Measurements from ENCODE around the gene RUNX2.

RUNX2 gene

DNA sequence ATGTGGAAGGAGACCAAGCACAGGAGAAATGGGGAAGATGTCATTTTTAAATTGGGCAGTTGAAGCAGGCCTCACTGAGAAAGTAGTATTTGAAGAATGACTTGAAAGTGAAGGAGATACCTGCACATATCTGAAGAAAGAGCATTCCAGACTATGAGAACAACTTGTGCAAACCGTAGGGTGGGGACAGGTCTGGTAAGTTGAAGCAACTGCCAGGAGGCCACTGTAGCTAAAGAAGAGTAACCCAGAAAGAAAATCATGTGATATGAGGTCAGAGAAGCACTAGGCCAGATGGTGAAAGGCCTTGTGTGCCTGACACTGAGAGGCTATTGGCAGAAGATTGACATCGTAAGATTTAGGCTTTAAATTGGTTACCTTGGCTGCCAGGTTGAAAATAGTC is 54.3 kb downstream of the RUNX2 start:
- no peaks in the 10 kb centered on the region for H3K27me3 ChIP-seq (replicated peaks)
- H3K4me3 ChIP-seq (ENCODE audit: low read depth, low read length): no peak overlapping the region
- no peak overlapping the region for H3K27ac ChIP-seq
- no peaks in the 10 kb centered on the region for H3K36me3 ChIP-seq (replicated peaks)
- in situ Hi-C loops (cut with HindIII; ENCODE audit: low pct_ligation_motif_present, low sequenced_read_pairs): no loop called here
- TF ChIP-seq, protein P1, sequence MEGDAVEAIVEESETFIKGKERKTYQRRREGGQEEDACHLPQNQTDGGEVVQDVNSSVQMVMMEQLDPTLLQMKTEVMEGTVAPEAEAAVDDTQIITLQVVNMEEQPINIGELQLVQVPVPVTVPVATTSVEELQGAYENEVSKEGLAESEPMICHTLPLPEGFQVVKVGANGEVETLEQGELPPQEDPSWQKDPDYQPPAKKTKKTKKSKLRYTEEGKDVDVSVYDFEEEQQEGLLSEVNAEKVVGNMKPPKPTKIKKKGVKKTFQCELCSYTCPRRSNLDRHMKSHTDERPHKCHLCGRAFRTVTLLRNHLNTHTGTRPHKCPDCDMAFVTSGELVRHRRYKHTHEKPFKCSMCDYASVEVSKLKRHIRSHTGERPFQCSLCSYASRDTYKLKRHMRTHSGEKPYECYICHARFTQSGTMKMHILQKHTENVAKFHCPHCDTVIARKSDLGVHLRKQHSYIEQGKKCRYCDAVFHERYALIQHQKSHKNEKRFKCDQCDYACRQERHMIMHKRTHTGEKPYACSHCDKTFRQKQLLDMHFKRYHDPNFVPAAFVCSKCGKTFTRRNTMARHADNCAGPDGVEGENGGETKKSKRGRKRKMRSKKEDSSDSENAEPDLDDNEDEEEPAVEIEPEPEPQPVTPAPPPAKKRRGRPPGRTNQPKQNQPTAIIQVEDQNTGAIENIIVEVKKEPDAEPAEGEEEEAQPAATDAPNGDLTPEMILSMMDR (IDR thresholded peaks at IDR 0.05; ENCODE audit: low read depth, low read length, missing control alignments): no peak
- no peak for DNase-seq

DNA sequence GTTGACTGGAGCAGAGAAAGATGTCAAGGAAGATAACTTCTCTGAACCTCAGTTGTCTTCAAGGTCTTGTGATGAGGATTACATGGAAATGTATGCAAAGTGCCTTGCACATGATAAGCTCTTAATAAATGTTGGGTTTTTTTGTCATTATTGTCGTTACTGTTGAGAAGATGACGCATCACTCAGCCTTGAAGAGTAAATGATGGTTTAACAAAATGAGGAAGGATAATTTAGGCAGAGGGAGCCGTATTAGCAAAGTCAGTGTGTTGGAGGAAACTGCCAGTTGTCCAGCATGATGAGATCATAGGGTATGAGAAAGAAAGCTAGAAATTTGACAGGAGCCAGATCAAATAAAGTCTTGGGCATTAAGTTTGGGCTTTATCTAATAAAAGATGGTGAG is 58.4 kb downstream of the RUNX2 start:
- no peaks in the 10 kb centered on the region for H3K36me3 ChIP-seq (replicated peaks)
- no peak overlapping the region for H3K4me3 ChIP-seq (ENCODE audit: low read depth, low read length)
- no peak for DNase-seq
- no peak overlapping the region for H3K27ac ChIP-seq
- H3K27me3 ChIP-seq (replicated peaks): no peaks in the 10 kb centered on the region
- in situ Hi-C loops (cut with HindIII; ENCODE audit: low pct_ligation_motif_present, low sequenced_read_pairs): no loop called here
- TF ChIP-seq, protein P1 (IDR thresholded peaks at IDR 0.05; ENCODE audit: low read depth, low read length, missing control alignments): no peak

DNA sequence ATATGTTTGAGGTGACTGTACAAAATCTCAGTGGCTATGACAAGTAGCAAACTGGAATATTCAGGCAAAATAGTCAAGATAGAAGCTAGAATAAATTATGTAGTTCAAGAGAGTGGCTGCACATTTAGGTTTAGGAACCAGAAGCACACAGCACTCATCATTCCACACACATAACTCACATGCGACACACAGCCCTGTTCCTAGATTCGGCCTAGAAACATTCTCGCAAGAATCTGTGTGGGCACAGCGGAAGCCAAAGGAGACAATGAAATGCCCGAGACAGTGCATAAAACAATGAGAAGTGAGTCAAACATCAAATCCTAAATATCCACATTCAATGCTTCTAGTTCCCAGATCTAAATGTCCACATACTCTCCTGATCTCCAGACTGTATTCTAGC is 59.1 kb downstream of the RUNX2 start:
- peak; percentile 41 for DNase-seq
- no peaks in the 10 kb centered on the region for H3K27me3 ChIP-seq (replicated peaks)
- in situ Hi-C loops (cut with HindIII; ENCODE audit: low pct_ligation_motif_present, low sequenced_read_pairs): no loop called here
- no peak overlapping the region for H3K4me3 ChIP-seq (ENCODE audit: low read depth, low read length)
- no peaks in the 10 kb centered on the region for H3K36me3 ChIP-seq (replicated peaks)
- TF ChIP-seq, protein P1 (IDR thresholded peaks at IDR 0.05; ENCODE audit: low read depth, low read length, missing control alignments): no peak
- no peak overlapping the region for H3K27ac ChIP-seq

DNA sequence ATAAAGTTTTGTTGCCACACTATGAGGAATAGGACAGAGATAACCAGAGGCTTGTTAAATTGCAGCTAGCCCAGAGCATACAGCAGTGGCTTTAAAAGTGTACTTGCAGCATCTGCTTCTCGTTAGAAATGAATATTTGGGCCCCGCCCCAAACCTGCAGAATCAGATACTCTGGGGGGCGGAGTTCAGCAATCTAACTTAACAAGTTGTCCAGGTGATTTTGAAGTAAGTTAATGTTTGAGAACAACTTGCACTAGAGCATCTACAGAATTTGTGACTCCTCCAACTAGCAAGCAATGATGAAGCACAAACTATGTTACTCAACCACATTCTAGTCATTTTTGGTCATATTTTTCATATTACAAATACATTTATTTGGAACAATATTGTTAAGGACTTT is 60.2 kb downstream of the RUNX2 start:
- in situ Hi-C loops (cut with HindIII; ENCODE audit: low pct_ligation_motif_present, low sequenced_read_pairs): no loop called here
- Histone ChIP-seq H3K36me3 (replicated peaks) (no peaks in the 10 kb centered on the region), H3K27ac (no peak overlapping the region), H3K4me3 (ENCODE audit: low read depth, low read length) (no peak overlapping the region), H3K27me3 (replicated peaks) (no peaks in the 10 kb centered on the region)
- no peak for DNase-seq
- TF ChIP-seq, protein P1 (IDR thresholded peaks at IDR 0.05; ENCODE audit: low read depth, low read length, missing control alignments): no peak

DNA sequence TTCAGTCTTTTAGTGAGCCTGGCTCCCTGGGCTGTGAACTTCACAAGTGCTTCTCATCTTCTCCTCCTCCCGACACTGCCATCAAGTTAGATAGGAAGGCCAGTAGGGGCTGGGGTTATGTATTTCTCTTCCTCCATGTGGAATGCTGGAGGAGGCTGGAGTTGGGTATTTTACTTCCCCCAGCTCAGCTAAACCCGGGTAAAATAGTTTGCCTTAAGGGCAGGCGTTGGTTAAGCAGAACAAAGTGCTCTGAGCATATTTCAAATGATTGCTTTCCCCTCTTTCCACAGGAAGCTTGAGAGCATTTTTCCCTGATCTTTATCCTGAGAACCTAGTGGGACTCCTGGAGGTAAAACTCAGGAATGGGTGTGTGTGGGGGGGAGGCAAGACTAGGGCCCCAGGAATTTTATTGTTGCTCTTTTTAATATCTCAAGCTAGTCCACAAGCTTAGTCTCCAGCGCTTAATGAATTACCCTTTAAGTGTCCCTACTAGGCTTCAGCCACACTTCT is 66.5 kb downstream of the RUNX2 start:
- Histone ChIP-seq H3K36me3 (replicated peaks) (no peaks in the 10 kb centered on the region), H3K27me3 (replicated peaks) (no peaks in the 10 kb centered on the region), H3K27ac (no peak overlapping the region), H3K4me3 (ENCODE audit: low read depth, low read length) (no peak overlapping the region)
- in situ Hi-C loops (cut with HindIII; ENCODE audit: low pct_ligation_motif_present, low sequenced_read_pairs): no loop called here
- DNase-seq: no peak
- TF ChIP-seq, protein P1 (IDR thresholded peaks at IDR 0.05; ENCODE audit: low read depth, low read length, missing control alignments): no peak

DNA sequence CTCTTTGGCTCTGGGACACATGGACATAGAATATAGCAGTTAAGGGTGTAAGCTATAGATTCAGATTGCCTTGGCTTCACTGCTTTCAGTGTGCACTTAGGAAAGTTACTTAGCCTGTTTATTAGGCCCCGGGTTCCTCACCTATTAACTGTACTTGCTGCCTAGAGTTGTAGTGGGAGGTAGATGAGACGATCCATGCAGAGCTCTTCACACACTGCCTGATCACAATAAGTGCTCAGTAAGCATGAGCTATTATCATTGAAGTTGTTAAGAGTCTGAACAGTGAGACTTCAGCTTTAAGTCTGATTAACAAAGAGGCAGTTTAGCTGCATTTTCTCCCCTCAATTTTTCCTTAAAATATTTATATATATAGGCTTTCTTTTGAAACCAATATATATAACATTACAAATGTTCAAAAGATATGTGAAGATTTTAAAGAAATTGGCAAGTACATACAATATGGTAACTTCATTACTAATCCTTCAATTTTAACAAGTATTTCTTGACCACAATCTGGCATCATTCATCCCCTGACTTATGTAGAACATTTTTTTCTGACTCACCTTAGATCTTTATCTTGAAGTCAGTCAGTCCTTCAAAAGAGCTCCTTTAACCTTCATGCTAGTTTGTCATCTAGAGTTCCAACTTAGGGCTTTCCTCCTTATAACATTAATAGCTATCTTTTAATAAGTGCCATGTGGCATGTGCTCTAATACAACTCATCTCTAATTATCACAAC is 70.1 kb downstream of the RUNX2 start:
- no peak for DNase-seq
- H3K27me3 ChIP-seq (replicated peaks): no peaks in the 10 kb centered on the region
- H3K36me3 ChIP-seq (replicated peaks): no peaks in the 10 kb centered on the region
- no peak overlapping the region for H3K27ac ChIP-seq
- TF ChIP-seq, protein P1 (IDR thresholded peaks at IDR 0.05; ENCODE audit: low read depth, low read length, missing control alignments): no peak
- in situ Hi-C loops (cut with HindIII; ENCODE audit: low pct_ligation_motif_present, low sequenced_read_pairs): no loop called here
- H3K4me3 ChIP-seq (ENCODE audit: low read depth, low read length): no peak overlapping the region
